ENCODE data around the gene SKA1. TPM values are rescaled to one million over a fixed set of nuclear protein-coding genes. Genes with fewer than 3 reads are reported as not detected.
A peak's percentile ranks its signal among the peaks of the same experiment; 100 is the strongest.

SKA1 gene
- total and polyA plus RNA-seq, 9 of the 15 experiments (the other 6 are each of a cell fraction or from before 2014, with no cell fraction given) = 27.8 to 67.2 (median 41.9) TPM

DNA sequence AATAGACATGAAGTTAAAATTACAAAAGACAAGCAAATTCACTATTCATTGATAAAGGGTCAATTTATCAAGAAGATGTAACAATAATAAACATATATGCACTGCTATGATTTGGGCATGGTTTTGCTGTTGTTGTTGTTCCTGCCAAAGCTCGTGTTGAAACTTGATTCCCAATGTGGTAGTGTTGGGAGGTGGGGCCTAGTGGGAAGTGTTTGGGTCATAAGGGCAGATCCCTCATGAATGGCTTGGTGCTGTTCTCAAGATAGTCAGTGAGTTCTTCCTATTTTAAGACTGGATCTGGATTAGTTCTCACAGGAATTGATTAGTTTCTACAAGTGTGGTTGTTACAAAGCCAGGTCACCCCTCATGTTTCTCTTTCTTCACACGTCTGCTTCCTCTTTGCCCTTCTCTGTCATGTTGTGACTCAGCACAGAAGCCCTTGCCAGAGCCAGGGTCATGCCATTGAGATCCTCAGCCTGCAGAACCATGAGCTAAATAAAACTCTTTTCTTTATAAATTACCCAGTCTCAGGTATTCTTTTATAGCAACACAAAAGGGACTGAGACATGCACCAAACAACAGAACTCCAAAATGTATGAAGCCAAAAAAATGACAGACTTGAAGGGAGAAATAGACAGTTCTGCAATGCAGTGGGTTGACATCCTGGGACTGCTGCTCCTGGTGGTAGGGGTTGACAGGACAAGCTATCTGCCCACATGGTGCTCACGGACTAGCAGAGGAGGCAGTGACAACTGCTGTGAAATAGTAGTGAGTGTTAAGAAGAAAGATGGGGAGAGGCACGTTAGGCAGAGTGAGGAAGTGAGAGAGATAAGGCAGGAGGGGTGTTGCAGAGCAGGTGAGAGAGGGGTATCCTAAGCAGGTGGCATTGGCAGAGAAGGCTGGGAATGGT is 18.6 kb upstream of the SKA1 start:
- WGBS (ENCODE audit: insufficient coverage, low coverage, missing lambda C conversion rate) = 5% methylated on average over 4 of the region's 4 CpGs
- TF ChIP-seq SRSF9 (IDR thresholded peaks at IDR 0.05; ENCODE audit: borderline replicate concordance, low read depth, low read length) (no peak), BDP1 (IDR thresholded peaks at IDR 0.05; ENCODE audit: insufficient read depth, insufficient read length) (no peak), TFAM (CRISPR knock-in tag; conservative IDR thresholded peaks at IDR 0.05) (no peak), TCFL5 (CRISPR knock-in tag; conservative IDR thresholded peaks at IDR 0.05) (no peak), SPI1 (IDR thresholded peaks at IDR 0.05; ENCODE audit: borderline replicate concordance, low read depth, low read length) (0 out of 2 replicates have a peak, but pooled peaks have one; percentile 31), L3MBTL2 (IDR thresholded peaks at IDR 0.05) (peak; percentile 61), KLF13 (tag; IDR thresholded peaks at IDR 0.05; ENCODE audit: borderline replicate concordance, low read depth) (no peak), ZNF592 (IDR thresholded peaks at IDR 0.05) (peak; percentile 59; the same call in 1 of the 2 replicates), NFE2 (IDR thresholded peaks at IDR 0.05; ENCODE audit: low read depth) (peak; percentile 45; the same call in 1 of the 2 replicates)
- TF ChIP-seq, protein P1, sequence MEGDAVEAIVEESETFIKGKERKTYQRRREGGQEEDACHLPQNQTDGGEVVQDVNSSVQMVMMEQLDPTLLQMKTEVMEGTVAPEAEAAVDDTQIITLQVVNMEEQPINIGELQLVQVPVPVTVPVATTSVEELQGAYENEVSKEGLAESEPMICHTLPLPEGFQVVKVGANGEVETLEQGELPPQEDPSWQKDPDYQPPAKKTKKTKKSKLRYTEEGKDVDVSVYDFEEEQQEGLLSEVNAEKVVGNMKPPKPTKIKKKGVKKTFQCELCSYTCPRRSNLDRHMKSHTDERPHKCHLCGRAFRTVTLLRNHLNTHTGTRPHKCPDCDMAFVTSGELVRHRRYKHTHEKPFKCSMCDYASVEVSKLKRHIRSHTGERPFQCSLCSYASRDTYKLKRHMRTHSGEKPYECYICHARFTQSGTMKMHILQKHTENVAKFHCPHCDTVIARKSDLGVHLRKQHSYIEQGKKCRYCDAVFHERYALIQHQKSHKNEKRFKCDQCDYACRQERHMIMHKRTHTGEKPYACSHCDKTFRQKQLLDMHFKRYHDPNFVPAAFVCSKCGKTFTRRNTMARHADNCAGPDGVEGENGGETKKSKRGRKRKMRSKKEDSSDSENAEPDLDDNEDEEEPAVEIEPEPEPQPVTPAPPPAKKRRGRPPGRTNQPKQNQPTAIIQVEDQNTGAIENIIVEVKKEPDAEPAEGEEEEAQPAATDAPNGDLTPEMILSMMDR (IDR thresholded peaks at IDR 0.05 in 2 of 3, conservative IDR thresholded peaks at IDR 0.05 in 1 of 3; ENCODE audit: insufficient read depth in 2 of 3, low read depth in 1 of 3, low read length in 3 of 3) = peak in 2 of 3 experiments; percentile 9 to 30; a peak in 1 of 6 replicates

More for the DNA sequence above, 18.6 kb upstream of the SKA1 start:
- Histone ChIP-seq H3K4me2 (ENCODE audit: insufficient read depth, low read length) (no peak overlapping the region; the same call in 1 of the 2 replicates), H4K20me1 (replicated peaks; ENCODE audit: control insufficient read depth, insufficient read depth, low read length) (no peaks in the 10 kb centered on the region), H2AFZ (ENCODE audit: low read depth, low read length) (peak overlapping the region; percentile 61), H3K4me1 (replicated peaks in 1 of 2; ENCODE audit: control insufficient read depth in 2 of 2, insufficient read depth in 2 of 2, low read length in 2 of 2) (peaks cover 13 to 30% of the 10 kb centered on the region in 2 experiments), H3K9me1 (ENCODE audit: control insufficient read depth, insufficient read depth, low read length) (no peaks in the 10 kb centered on the region), H3K79me2 (ENCODE audit: control insufficient read depth, insufficient read depth, low read length) (no peaks in the 10 kb centered on the region), H3K27ac (ENCODE audit: extremely low read depth, low read depth, low read length) (peak overlapping the region; percentile 25; the same call in 1 of the 3 replicates), H3K27me3 (ENCODE audit: control insufficient read depth in 2 of 2, insufficient read depth in 2 of 2, low read length in 2 of 2) (no peaks in the 10 kb centered on the region), H3K9me3 (replicated peaks; ENCODE audit: control insufficient read depth, insufficient read depth, low read depth, low read length) (no peaks in the 10 kb centered on the region), H3K36me3 (ENCODE audit: control insufficient read depth, insufficient read depth, low read length) (no peaks in the 10 kb centered on the region), H3K4me3 (no peak overlapping the region), H3K9ac (ENCODE audit: insufficient read depth in 1 of 2, low read depth in 2 of 2, low read length in 2 of 2) (no peak overlapping the region)
- ChIA-PET POLR2A (interaction anchor here (0.6 to 1.3 kb wide), 5 partner anchors 19 to 780 kb away, joined by 3 to 5 read pairs (median 3); partner anchors contain the start of gene SKA1), CTCF (ENCODE audit: low intra/inter-chr PET ratio) (no interaction called here)
- peak; percentile 78 for ATAC-seq
- in situ Hi-C loops (cut with MboI) (loop anchor here (10.0 kb wide), 1 partner anchor 151 kb away; no protein-coding TSS in a partner anchor), intact Hi-C loops (cut with micrococcal nuclease) (loop anchor here (5.0 to 10.0 kb wide), 4 partner anchors 71 to 494 kb away; no protein-coding TSS in a partner anchor)
- peak in 1 of 4 experiments; percentile 36 for DNase-seq (ENCODE audit: extremely low read depth in 1 of 4, low spot score in 3 of 4)
- FAIRE-seq = peak; percentile 54
- BruUV-seq (replicated peaks) = no TSS peak
